HG03575 (cell line): Measurements from ENCODE around the gene PLCB2.

ENCODE experiments used
- ATAC-seq: cut with Tn5 transposase; IDR thresholded peaks from one replicate; pipeline ENCODE4 v1.9.1; 2021; ENCODE audit not compliant: unreplicated experiment, insufficient number of reproducible peaks, low FRiP score; ENCODE audit errors: extremely low read depth

Gene PLCB2

GRCh38 chr15:40279437-40280141 is 28.1 kb downstream of the PLCB2 start:
- ATAC-seq: no peak

GRCh38 chr15:40278026-40278425 is 29.7 kb downstream of the PLCB2 start:
- no peak for ATAC-seq

- ATAC-seq: no peak
Measured at GRCh38 chr15:40277471-40277870, 30.3 kb downstream of the PLCB2 start.

GRCh38 chr15:40276927-40277326 is 30.8 kb downstream of the PLCB2 start:
- no peak for ATAC-seq

DNA sequence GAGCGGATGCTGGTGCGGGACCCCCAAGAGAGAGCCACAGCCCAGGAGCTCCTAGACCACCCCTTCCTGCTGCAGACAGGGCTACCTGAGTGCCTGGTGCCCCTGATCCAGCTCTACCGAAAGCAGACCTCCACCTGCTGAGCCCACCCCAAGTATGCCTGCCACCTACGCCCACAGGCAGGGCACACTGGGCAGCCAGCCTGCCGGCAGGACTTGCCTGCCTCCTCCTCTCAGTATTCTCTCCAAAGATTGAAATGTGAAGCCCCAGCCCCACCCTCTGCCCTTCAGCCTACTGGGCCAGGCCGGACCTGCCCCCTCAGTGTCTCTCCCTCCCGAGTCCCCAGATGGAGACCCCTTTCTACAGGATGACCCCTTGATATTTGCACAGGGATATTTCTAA is 31.8 kb downstream of the PLCB2 start:
- no peak for ATAC-seq

DNA sequence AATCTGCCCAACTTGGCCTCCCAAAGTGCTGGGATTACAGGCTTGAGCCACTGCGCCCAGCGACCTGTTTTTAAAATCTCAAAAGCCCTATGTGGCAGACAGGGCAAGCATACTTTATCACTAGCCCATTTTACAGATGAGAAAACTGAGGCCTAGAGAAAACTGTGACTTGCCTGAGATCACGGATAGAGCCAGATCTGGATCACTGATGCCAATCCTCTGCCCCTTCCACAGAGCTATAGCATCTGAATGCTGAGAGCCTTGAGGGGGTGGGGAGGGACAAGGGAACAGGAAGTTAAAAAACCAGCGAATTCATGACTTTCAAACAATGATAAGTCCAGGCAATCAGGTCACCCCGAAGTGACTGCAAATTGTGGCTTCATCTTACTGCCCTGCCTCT is 32.2 kb downstream of the PLCB2 start:
- ATAC-seq: no peak

DNA sequence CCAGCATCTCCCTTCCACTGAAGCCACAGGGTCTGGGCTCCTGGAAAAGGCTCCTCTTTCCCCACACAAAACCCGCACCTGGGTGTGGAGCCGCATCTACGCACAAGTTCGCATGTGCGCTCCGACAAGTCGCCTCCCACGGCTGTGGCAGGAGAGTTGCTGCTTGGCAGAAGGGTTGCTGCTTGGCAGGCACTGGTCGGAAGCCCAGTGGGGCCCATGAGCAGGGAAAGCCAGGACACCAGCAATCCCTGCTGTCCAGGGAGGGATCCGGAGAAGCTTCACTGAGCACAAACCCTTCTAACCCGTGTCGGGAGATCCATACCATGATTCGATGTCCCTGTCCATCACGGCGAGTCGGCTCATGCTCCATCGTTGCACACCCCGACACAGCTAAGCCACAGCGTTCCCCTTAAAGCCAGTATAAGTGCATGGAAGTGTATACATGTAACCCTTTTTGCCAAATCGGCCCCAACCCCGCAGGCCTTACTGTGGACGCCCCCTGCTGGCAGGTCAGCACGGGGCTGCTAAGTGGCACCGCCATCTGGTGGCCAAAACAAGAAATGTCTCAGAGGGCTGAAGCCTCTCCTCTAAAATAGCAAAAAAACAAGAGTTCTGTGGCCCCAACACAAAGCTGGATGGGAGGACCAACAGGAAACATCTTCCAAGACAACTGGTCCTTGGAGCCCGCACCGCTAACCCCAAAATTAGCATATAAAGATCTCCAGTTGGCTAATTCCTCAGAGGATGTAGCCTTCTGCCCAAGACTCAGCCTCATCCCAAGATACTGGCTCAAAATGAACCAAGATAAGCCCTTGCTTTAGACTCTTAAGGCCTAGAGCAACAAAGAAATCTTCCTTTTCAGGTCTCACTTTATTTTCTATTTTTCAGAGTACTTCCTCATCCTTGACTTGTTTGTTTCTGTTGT is 33.1 kb downstream of the PLCB2 start:
- no peak for ATAC-seq

GRCh38 chr15:40273428-40273827 is 34.3 kb downstream of the PLCB2 start:
- ATAC-seq: no peak

GRCh38 chr15:40272485-40273056 is 35.2 kb downstream of the PLCB2 start:
- ATAC-seq: no peak

DNA sequence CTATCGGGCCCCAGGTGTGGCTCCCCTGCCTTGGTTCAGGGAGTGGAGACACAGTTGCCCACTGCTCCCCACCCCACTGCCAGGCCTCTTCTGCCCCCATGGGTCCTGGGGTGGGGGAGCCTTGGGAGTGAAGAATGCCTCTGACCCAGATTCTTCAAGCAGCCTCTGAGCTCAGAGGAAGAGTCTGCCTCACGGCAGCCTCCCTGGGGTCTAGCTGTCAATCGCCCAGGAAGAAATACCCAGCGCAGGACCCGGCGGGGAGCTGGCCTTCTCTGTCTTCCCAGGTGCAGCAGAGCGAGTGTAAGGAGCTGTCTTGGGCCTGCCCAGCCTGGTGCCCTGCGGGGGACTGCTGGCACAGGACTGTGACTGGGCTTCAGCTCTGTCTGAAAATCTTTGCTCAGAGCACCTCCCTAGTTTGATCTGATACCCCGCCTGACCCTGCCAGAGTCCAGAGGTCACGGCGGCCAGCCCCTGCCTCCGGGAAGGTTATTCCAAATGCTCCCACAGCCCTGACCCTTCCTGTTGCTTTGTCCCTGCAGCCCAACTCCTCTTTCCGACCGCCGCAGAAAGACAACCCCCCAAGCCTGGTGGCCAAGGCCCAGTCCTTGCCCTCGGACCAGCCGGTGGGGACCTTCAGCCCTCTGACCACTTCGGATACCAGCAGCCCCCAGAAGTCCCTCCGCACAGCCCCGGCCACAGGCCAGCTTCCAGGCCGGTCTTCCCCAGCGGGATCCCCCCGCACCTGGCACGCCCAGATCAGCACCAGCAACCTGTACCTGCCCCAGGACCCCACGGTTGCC is 35.9 kb downstream of the PLCB2 start:
- ATAC-seq: no peak

GRCh38 chr15:40270246-40270995 is 37.3 kb downstream of the PLCB2 start:
- ATAC-seq: no peak

DNA sequence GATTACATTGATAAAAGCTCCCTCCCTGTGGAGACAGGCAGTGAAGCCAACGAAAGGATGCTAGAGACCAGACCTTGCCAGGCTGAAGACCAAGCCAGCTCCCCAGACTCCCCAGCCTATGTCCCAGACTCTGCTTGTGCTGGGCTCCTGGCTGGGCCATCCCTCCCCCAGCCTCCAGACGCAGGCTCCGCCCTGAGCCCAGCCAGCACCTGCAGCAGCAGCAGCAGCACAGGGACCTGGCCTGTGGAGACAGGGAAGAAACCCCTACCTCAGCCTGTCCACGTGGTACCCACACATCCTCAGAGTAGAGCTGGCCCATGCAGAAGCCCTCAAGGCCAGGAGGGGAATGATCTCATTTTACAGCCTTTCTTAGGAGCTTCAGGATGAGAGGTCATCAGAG is 38.1 kb downstream of the PLCB2 start:
- ATAC-seq: no peak

DNA sequence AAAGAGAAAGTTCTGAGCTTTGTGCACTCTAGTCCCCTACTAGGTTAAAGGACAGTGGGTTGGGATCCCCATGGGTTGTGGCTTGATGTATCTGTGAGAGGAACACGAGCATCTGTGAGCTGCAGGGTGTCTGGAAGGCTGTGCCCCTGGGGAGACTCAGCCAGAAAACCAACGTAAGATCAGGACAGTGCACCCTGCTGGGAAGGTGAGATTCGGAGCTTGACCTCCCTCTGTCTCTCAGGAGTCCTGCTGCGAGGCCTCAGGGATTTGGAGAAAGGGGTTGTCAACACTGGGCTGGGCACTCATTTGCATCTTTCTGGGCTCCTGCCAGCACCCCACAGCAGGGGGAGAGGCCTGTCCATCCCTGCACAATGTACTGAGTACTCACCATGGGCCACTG is 40.1 kb downstream of the PLCB2 start:
- ATAC-seq: no peak

DNA sequence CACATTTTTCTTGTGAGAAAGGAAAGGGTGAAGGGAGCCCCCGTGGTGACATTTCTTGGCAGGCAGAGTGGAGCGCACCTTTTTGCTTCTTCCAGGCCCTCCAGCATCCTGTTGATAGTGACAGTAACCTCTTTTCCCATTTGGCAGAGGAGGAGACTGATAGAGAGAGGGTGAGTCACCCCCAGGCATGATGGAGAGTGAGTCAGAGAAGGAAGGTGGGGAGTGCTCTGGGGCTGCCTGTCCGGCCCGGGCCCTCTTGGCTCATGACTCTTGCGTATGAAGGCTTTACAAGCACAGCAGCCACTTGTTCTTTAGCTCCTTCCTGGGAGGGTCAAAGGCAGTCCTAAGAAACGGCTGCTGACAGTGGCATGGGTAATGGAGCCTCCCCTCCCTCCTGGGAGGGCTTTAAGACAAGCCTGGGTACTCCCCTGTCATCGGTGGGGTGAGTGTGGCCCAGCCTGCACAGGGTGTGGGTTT is 40.9 kb downstream of the PLCB2 start:
- ATAC-seq: no peak

GRCh38 chr15:40265875-40266274 is 41.9 kb downstream of the PLCB2 start:
- no peak for ATAC-seq

DNA sequence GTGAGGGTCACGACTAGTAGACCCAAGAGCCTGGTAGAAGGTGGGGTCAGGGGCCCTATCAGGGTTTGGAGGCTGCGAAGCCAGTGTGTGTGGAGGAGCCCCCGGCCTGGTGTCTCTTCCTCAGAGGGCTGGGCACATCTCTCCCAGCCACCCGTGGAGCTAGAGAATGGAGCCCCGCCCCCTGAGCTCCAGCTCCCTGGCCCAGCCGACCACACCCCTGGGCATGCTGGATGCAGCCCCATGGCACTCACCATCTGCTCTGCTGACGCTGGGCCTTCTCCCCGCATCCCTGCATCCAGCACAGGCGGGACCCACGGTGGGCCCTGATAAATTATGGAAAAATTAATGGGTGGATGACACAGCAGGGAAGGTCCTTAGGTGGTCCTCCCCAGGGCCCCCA is 42.4 kb downstream of the PLCB2 start:
- no peak for ATAC-seq

DNA sequence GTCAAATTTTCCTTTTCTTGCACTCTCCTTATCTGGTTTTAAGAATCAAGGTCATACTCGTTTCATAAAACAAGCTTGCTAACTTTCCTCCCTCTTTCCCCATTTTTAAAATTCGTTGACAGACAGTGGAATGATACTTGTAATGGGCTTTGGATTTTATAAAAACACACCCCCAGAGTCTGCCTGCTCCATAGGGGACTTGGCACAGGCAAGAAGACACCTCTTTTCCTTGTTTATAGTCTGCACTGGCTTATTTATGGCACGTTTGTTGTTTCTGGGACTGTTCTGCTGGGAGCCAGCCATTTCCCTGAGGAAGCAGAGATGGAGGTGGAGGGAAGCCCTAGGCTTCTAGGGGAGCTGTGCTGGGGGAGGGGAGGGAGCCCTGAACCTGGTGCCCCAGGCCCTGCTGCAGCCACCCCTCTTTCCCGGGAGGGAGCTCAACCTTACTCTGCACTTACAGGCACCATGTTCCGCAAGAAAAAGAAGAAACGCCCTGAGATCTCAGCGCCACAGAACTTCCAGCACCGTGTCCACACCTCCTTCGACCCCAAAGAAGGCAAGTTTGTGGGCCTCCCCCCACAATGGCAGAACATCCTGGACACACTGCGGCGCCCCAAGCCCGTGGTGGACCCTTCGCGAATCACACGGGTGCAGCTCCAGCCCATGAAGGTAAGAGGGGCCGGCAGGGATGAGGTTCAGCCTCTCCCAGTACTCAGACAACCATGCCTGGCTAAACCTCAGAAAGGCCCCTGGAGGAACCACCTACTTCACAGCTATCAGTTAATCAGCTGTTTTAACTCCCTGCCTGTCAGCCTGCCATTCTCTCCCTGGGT is 43.2 kb downstream of the PLCB2 start:
- ATAC-seq: no peak
